ENCODE results near the gene COLEC12. TPM values are rescaled to one million over a fixed set of nuclear protein-coding genes. Genes with fewer than 3 reads are reported as not detected.
"Not testable (repeated sequence)": the region's sequence is repeated elsewhere in the genome, so short reads cannot be mapped to it uniquely, and the experiment has no call there.

COLEC12 gene
- total RNA-seq, 1 donor from 2014 or later: 1.5 TPM

GRCh38 chr18:293536-293935 is 207.0 kb downstream of the COLEC12 start:
- DNase-seq (ENCODE audit: low read depth): peak; percentile 16

- peak; percentile 7 for DNase-seq (ENCODE audit: low read depth)
Measured at GRCh38 chr18:292271-292670, 208.2 kb downstream of the COLEC12 start.

GRCh38 chr18:289970-290369 is 210.5 kb downstream of the COLEC12 start:
- not testable (repeated sequence) for DNase-seq (ENCODE audit: low read depth)

GRCh38 chr18:289026-289425 is 211.5 kb downstream of the COLEC12 start:
- no peak for DNase-seq (ENCODE audit: low read depth)

- DNase-seq (ENCODE audit: low read depth): peak; percentile 51
Measured at GRCh38 chr18:286515-287310, 213.8 kb downstream of the COLEC12 start.

- DNase-seq (ENCODE audit: low read depth): no peak
Measured at GRCh38 chr18:285817-286216, 214.7 kb downstream of the COLEC12 start.

- DNase-seq (ENCODE audit: low read depth): no peak
Measured at GRCh38 chr18:275486-275885, 225.0 kb downstream of the COLEC12 start.

- no peak for DNase-seq (ENCODE audit: low read depth)
Measured at GRCh38 chr18:274313-274712, 226.2 kb downstream of the COLEC12 start.

GRCh38 chr18:273525-273924 is 227.0 kb downstream of the COLEC12 start:
- DNase-seq (ENCODE audit: low read depth): no peak

GRCh38 chr18:272650-273049 is 227.9 kb downstream of the COLEC12 start:
- no peak for DNase-seq (ENCODE audit: low read depth)

GRCh38 chr18:269480-270095 is 230.9 kb downstream of the COLEC12 start:
- DNase-seq (ENCODE audit: low read depth): no peak

- peak; percentile 93 for DNase-seq (ENCODE audit: low read depth)
Measured at GRCh38 chr18:267688-268552, 232.6 kb downstream of the COLEC12 start, which contains the start of gene THOC1. THOC1 (minus strand) TSS chr18:268047; CDS start chr18:268019, 28 bp downstream.

- DNase-seq (ENCODE audit: low read depth): peak; percentile 13
Measured at GRCh38 chr18:267380-267687, 233.2 kb downstream of the COLEC12 start.

Other genes starting within 250 kb of the COLEC12 start
- gene THOC1, start 232.7 kb downstream of the COLEC12 start, total RNA-seq: 34.8 and 36.4 TPM in 2 replicates
- not detected in 2 replicates for gene CETN1, start 79.7 kb upstream of the COLEC12 start, total RNA-seq
- gene CLUL1, start 96.3 kb upstream of the COLEC12 start, total RNA-seq: not detected in 2 replicates
- gene TYMS, start 157.0 kb upstream of the COLEC12 start, total RNA-seq: 2.3 and 2.5 TPM in 2 replicates
- 13.8 and 20.2 TPM in 2 replicates for gene ENOSF1, start 211.9 kb upstream of the COLEC12 start, total RNA-seq

All from myocyte (in vitro differentiated cells).